PFSK-1 (cell line): ENCODE data around the gene IFI30.

Experiments used
- FOXP2 ChIP-seq: optimal IDR thresholded peaks from 2 replicates; pipeline ENCODE3; 2011; ENCODE audit warnings: borderline replicate concordance, control low read depth, inconsistent platforms; ENCODE audit not compliant: insufficient read depth; ENCODE audit errors: extremely low read length, extremely low read depth
- POLR2AphosphoS5 ChIP-seq: IDR thresholded peaks from 2 replicates; pipeline ENCODE4 v1.6.1; 2012; ENCODE audit warnings: low read depth, mild to moderate bottlenecking, control low read depth, low read length, moderate library complexity
- SIN3A ChIP-seq: IDR thresholded peaks from 2 replicates; pipeline ENCODE4 v1.6.1; 2012; ENCODE audit warnings: mild to moderate bottlenecking, low read length, moderate library complexity, borderline replicate concordance; ENCODE audit not compliant: insufficient read depth
- TAF1 ChIP-seq: IDR thresholded peaks from 2 replicates; pipeline ENCODE4 v1.6.1; 2012; ENCODE audit warnings: low read length, control low read depth, borderline replicate concordance; ENCODE audit not compliant: insufficient read depth
- TF ChIP-seq, protein P1 (sequence below), 2 experiments: IDR thresholded peaks; 2 replicates each; pipeline versions ENCODE4 v1.6.1 to v1.8.0; 2011 to 2012; ENCODE audit warnings: low read depth in 2 of 2, low read length in 2 of 2, control low read depth in 1 of 2, inconsistent platforms in 1 of 2, mild to moderate bottlenecking in 1 of 2, moderate library complexity in 1 of 2; ENCODE audit not compliant: insufficient read depth in 1 of 2

Gene IFI30

GRCh38 chr19:18144906-18145305 is 28.7 kb upstream of the IFI30 start:
- TF ChIP-seq FOXP2 (no peak), SIN3A (no peak), TAF1 (no peak), POLR2AphosphoS5 (no peak)
- TF ChIP-seq, protein P1, sequence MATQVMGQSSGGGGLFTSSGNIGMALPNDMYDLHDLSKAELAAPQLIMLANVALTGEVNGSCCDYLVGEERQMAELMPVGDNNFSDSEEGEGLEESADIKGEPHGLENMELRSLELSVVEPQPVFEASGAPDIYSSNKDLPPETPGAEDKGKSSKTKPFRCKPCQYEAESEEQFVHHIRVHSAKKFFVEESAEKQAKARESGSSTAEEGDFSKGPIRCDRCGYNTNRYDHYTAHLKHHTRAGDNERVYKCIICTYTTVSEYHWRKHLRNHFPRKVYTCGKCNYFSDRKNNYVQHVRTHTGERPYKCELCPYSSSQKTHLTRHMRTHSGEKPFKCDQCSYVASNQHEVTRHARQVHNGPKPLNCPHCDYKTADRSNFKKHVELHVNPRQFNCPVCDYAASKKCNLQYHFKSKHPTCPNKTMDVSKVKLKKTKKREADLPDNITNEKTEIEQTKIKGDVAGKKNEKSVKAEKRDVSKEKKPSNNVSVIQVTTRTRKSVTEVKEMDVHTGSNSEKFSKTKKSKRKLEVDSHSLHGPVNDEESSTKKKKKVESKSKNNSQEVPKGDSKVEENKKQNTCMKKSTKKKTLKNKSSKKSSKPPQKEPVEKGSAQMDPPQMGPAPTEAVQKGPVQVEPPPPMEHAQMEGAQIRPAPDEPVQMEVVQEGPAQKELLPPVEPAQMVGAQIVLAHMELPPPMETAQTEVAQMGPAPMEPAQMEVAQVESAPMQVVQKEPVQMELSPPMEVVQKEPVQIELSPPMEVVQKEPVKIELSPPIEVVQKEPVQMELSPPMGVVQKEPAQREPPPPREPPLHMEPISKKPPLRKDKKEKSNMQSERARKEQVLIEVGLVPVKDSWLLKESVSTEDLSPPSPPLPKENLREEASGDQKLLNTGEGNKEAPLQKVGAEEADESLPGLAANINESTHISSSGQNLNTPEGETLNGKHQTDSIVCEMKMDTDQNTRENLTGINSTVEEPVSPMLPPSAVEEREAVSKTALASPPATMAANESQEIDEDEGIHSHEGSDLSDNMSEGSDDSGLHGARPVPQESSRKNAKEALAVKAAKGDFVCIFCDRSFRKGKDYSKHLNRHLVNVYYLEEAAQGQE (IDR thresholded peaks at IDR 0.05; ENCODE audit: insufficient read depth in 1 of 2, low read depth in 2 of 2, low read length in 2 of 2), result no peak

- no peak for TF ChIP-seq TAF1
- TF ChIP-seq SIN3A, result no peak
- TF ChIP-seq POLR2AphosphoS5, result no peak
- TF ChIP-seq, protein P1 (IDR thresholded peaks at IDR 0.05; ENCODE audit: insufficient read depth in 1 of 2, low read depth in 2 of 2, low read length in 2 of 2), result no peak
- no peak for TF ChIP-seq FOXP2
Measured at GRCh38 chr19:18145391-18145999, 28.1 kb upstream of the IFI30 start.

DNA sequence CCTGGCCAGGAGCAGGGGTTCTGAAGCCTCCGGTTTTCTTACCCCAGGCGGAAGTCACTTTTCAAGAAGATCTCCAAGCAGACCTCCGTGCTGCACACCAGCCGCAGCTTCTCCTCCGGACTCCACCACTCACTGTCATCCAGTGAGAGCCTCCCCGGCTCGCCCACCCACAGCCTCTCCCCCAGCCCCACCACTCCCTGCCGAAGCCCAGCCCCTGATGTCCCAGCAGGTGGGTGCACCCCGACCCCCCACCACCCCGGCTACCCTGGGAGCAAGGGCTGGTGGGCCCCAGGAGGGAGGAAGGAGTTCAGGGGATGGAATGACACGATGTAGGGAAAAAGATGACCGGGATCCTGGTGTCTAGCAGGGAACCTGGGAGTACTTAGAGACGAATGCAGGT is 26.2 kb upstream of the IFI30 start:
- TF ChIP-seq FOXP2, result no peak
- no peak for TF ChIP-seq TAF1

DNA sequence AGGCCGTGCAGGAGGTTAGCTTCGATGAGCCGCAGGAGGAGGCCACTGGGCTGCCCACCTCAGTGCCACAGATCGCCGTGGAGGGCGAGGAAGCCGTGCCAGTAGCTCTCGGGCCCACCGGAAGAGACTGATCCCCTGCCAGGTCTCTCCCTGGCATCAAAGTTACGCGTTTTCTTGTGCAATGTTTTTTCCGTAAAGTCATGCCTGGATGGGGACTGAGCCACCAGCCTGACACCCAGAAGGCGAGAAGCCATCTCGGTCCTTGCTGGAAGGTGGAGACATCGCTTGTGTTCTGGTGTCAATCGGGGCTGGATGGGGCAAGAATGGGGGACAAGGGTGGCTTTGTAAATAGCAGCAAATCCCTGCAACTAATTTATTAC is 24.0 kb upstream of the IFI30 start:
- TF ChIP-seq POLR2AphosphoS5 (no peak), SIN3A (no peak), TAF1 (no peak), FOXP2 (no peak)
- TF ChIP-seq, protein P1 (IDR thresholded peaks at IDR 0.05; ENCODE audit: insufficient read depth in 1 of 2, low read depth in 2 of 2, low read length in 2 of 2), result no peak

DNA sequence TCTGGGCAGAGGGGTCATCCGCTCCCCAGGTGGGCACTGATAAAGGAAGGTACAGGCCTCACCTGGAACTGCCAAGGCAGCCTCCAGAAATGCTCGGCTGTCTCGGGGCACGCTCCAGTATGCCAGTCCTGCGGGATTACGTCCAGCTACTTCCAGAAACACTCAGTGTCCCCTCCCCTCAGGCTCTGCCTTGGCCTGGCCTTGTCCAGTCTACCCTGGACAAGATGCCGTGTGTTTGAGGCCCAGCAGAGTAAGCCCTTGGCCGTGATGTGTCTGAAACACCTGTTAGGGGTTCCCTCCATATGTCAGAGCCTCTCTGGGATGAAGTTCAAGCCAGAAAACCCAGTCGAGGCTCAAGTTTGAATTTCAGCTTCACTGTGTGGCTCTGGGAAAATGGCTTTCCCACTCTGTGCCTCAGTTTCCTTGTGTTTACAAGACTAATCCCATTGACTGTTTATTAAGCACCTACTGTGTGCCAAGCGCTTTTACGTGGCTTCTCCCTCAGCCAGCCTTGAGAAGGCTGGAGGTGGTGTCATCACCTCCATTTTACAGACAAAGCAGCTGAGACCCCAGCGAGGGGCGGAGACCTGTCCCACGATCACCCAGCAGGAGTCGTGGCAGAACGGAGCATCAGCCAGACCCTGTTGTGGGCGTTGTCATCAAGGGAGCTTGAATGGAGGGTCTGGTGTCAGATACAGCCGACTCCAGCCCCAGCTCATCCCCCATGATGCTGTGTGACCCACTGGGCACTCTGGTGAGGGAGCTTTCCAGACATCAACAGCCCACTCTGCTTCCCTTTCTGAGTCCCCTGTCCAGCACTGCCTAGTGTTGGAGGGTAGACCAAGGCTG is 22.6 kb upstream of the IFI30 start:
- TF ChIP-seq TAF1, result no peak
- TF ChIP-seq, protein P1 (IDR thresholded peaks at IDR 0.05; ENCODE audit: insufficient read depth in 1 of 2, low read depth in 2 of 2, low read length in 2 of 2), result no peak
- TF ChIP-seq SIN3A, result no peak
- no peak for TF ChIP-seq FOXP2
- TF ChIP-seq POLR2AphosphoS5, result no peak
